Measurements from ENCODE around the gene DBH. TPM values are rescaled to one million over a fixed set of nuclear protein-coding genes. Genes with fewer than 3 reads are reported as not detected.
A peak's percentile ranks its signal among the peaks of the same experiment; 100 is the strongest.
"Not testable (repeated sequence)": the region's sequence is repeated elsewhere in the genome, so short reads cannot be mapped to it uniquely, and the experiment has no call there.

Gene DBH
- polyA plus RNA-seq, 6 donors from 2014 or later, result not detected

DNA sequence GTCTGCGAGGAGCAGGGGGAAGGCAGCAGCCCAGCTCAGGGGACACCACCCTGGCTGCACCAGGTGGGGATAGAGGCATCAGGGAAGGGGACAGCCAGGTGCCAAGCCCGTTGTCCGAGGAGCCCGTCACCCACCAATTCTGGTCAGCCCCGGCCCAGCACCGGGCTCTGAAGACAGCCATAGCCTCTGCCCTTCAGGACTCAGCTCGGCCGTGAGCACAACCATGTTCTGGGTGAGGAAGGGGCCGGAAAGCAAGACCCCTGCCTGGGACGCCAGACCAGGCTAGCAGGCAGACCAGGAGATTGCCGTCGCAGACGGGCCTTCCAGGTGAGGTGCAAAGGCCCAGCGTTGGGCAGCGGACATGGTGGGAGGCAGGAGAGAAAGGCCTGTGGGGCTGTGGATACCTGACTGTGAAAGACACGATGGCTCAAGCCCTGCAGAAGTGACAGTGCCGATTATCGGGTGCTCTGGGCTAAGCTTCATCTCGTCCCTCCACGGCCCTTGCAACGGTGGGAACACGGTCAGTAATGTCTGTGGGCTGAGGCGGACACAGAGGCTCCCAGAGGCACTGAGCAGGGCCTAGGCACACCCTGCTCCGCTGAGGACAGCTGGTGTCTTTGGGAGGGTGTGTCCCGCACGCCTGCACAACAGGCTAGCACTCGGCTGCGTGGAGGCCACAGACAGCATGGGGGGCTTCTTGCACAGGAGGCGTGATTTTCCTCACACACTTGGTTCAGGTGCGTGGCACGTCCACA, 36.5 kb downstream of the DBH start:
- ATAC-seq (ENCODE audit: low read depth in 2 of 2), result no peak
- H3K4me1 Mint-ChIP-seq, result no peaks in the 10 kb centered on the region
- DNase-seq, result no peak
- no peaks in the 10 kb centered on the region for H3K36me3 Mint-ChIP-seq
- H3K9me3 Mint-ChIP-seq, result no peaks in the 10 kb centered on the region
- peaks cover 0 to 7% (median 6%) of the 10 kb centered on the region in 3 donors for H3K27me3 Mint-ChIP-seq
- no peak overlapping the region for H3K27ac Mint-ChIP-seq
- H3K4me3 Mint-ChIP-seq, result no peak overlapping the region

DNA sequence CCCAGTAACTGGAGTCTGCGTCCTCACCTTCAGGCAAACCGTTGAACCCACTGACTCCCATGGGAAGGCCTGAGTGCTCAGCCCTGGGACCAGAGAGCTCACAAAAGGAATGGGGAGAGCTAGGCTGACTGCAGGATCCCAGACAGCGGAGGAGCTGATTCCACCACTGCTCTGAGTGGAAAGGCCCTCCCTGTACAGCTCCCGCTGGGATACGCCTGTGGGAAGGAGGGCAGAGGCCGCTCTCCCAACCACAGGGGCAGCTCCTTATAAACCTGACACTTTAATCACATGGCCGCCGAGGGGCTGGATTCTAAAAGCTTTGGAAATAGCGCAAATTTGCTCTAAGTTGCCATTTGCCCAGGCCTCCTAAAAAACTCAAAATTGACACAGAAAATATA, 37.1 kb downstream of the DBH start:
- DNase-seq, result no peak
- Mint-ChIP-seq H3K4me1 (no peaks in the 10 kb centered on the region), H3K36me3 (no peaks in the 10 kb centered on the region), H3K9me3 (no peaks in the 10 kb centered on the region), H3K27ac (no peak overlapping the region), H3K4me3 (no peak overlapping the region), H3K27me3 (peaks cover 0 to 7% (median 6%) of the 10 kb centered on the region in 3 donors)
- no peak for ATAC-seq (ENCODE audit: low read depth in 2 of 2)

DNA sequence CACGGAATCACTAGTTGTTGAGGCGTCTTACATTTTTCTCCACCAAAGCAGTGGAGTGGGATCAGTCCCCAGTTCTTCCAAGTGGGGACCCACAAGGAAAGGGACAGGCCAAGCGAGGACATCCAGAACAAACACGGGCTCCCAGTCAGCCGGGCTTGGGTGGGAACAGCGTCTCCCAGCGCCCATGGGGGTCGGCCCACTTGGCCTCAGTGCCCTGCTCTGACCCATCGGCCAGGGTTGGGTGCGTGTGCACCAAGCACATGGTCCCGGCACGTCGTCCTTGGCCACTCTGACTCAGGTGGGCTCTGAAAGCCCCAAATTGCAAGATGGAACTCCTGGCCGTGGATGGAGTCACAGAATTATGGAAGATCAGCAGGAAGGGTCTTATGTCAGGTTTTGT, 37.9 kb downstream of the DBH start:
- ATAC-seq (ENCODE audit: low read depth in 2 of 2) (no peak), DNase-seq (no peak)
- Mint-ChIP-seq H3K4me1 (no peaks in the 10 kb centered on the region), H3K27me3 (peaks cover 0 to 7% (median 6%) of the 10 kb centered on the region in 3 donors), H3K36me3 (no peaks in the 10 kb centered on the region), H3K27ac (no peak overlapping the region), H3K9me3 (no peaks in the 10 kb centered on the region), H3K4me3 (no peak overlapping the region)

DNA sequence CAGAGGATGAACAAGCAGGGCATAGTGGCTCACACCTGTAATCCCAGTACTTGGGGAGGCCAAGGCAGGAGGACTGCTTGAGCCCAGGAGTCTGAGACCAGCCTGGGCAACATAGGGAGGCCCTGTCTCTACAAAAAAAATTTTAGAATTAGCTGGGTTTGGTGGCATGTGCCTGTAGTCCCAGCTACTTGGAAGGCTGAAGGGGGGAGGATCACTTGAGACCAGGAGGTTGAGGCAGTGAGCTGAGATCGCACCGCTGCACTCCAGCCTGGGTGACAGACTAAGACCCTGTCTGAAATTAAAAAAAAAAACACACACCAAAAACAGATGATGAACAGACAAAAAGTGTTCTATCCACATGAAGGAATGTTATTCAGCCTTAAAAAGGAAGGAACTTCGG, 39.6 kb downstream of the DBH start:
- H3K27me3 Mint-ChIP-seq; H3K4me1 Mint-ChIP-seq; H3K4me3 Mint-ChIP-seq; H3K36me3 Mint-ChIP-seq; H3K9me3 Mint-ChIP-seq; ATAC-seq (ENCODE audit: low read depth in 2 of 2); DNase-seq: not testable (repeated sequence)
- peak overlapping the region in 1 of 6 donors; percentile 20 for H3K27ac Mint-ChIP-seq

DNA sequence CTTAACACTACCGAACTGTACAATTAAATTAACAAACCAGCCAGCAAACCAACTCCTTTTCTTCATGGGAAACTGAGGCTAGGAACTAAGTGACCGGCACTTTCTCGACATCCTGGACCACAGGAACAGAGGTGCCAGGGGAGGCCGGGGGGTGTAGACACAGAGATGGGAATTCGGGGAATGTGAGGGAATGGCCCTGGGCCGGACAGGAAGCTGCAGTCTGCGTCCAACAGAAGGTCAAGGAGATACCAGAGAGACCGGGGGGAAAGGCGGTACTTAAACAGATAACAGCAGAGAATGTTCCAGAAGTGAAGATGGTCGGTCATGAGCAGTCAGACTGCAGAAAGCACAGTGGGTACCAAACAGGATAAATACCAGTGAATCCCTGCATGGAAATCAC, 40.3 kb downstream of the DBH start:
- no peak overlapping the region for H3K4me3 Mint-ChIP-seq
- no peaks in the 10 kb centered on the region for H3K9me3 Mint-ChIP-seq
- DNase-seq (no peak), ATAC-seq (ENCODE audit: low read depth in 2 of 2) (no peak)
- H3K4me1 Mint-ChIP-seq, result no peaks in the 10 kb centered on the region
- peaks cover 0 to 7% (median 6%) of the 10 kb centered on the region in 3 donors for H3K27me3 Mint-ChIP-seq
- no peaks in the 10 kb centered on the region for H3K36me3 Mint-ChIP-seq
- no peak overlapping the region for H3K27ac Mint-ChIP-seq

DNA sequence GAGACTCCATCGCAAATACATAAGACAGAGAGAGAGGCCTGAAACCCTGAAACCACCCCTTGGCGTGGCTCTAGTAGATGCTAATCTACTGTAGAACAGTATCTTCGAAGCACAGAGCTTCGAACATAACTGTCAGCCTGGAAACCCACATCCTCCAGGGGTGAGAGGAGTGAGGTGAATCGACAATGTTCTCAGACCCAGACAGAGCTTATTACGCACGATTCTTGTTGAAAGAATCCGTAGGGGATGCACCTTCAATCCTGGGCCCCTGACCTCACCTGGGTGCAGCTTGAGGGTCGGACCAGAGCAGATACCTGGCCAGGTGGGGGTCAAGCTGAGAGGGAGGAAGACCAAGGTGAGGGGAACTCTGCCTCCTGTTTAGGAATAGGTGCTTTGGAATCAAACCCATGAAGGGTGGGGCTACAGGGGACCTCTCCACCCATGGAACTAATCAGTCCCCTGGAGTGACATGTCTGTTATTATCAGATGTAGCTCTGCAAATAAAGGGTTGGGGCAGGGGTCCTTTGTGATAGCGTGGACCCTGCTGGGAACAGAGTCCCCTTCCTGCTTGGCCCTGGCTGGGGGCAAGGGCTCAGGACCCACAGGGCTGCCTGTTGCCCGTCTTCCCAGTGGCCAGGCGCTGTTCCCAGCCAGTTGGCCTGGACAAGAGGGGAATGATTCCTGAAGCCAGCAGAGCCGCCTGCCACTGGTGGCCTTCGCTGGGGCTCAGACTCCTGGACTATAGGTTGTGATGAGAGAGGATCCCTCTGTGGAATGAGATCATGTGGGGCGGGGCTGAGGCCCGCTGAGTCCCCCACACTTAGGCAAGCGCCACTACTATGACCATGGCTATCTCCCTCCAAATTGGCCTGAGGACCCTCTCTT, 41.2 kb downstream of the DBH start:
- Mint-ChIP-seq H3K4me3 (no peak overlapping the region), H3K4me1 (no peaks in the 10 kb centered on the region), H3K27ac (peak overlapping the region in 2 of 6 donors; percentile 54 to 68), H3K9me3 (no peaks in the 10 kb centered on the region), H3K36me3 (no peaks in the 10 kb centered on the region), H3K27me3 (peaks cover 0 to 7% (median 6%) of the 10 kb centered on the region in 3 donors)
- ATAC-seq (ENCODE audit: low read depth in 2 of 2) (no peak), DNase-seq (no peak)

DNA sequence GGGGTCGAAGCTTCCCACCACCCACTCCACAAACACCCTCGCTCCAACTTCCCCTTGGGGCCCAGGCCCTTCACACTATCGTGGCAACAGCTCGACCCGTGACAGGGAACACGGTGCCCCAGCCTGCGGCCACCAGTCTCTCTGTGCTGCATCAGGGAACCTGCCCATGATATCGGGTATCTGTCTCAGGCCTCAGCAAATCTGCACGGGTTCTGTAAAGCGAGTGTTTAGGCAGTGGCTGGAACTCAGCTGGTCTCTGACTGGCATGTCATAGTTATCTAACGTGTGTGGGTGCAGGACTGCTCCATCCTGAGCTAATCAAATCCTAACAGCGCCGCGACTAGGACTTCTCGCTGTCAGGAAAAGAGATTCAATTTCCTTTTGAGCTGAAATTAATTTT, 42.9 kb downstream of the DBH start:
- Mint-ChIP-seq H3K27me3 (peaks cover 0 to 7% (median 6%) of the 10 kb centered on the region in 3 donors), H3K4me1 (peaks cover 0 to 9% (median 0%) of the 10 kb centered on the region in 3 donors), H3K4me3 (no peak overlapping the region)

DNA sequence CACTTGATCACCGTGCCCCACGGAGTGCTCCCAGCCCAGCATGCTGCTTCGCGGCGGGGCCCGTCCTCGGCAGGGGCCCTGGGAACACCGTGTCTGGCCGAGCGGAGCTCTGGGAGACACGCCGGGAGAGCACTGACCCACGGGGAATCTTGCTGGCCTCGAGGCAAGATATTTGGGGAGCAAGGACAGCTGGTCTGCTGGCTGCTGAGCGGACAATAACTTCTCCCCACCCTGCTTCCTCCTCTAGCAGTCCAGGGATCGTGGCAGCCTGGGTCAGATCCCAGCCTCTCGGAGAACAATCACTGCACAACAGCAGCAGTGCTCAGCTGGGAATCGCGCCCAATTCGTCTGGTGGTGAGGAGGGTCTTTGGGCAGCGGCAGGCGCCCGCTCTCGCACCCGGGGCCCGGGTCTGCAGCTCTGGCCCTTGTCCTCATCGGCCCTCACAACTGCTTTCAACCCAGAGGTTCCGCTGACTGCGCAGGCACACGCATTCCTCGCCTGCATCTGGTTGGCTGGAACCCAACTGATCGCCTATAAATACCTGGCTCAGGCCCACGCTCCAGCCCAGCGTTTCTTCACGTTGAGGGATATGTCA, 43.4 kb downstream of the DBH start:
- H3K36me3 Mint-ChIP-seq, result no peaks in the 10 kb centered on the region
- no peak for ATAC-seq (ENCODE audit: low read depth in 2 of 2)
- H3K27ac Mint-ChIP-seq, result peak overlapping the region in 1 of 6 donors; percentile 15
- no peak overlapping the region for H3K4me3 Mint-ChIP-seq
- no peak for DNase-seq
- H3K27me3 Mint-ChIP-seq, result peaks cover 0 to 6% (median 2%) of the 10 kb centered on the region in 3 donors
- H3K9me3 Mint-ChIP-seq, result no peaks in the 10 kb centered on the region
- H3K4me1 Mint-ChIP-seq, result peaks cover 0 to 9% (median 0%) of the 10 kb centered on the region in 3 donors

More for the DNA sequence above, 42.9 kb downstream of the DBH start:
- no peaks in the 10 kb centered on the region for H3K36me3 Mint-ChIP-seq
- peak overlapping the region in 1 of 6 donors; percentile 53 for H3K27ac Mint-ChIP-seq
- DNase-seq (no peak), ATAC-seq (ENCODE audit: low read depth in 2 of 2) (no peak)
- no peaks in the 10 kb centered on the region for H3K9me3 Mint-ChIP-seq

DNA sequence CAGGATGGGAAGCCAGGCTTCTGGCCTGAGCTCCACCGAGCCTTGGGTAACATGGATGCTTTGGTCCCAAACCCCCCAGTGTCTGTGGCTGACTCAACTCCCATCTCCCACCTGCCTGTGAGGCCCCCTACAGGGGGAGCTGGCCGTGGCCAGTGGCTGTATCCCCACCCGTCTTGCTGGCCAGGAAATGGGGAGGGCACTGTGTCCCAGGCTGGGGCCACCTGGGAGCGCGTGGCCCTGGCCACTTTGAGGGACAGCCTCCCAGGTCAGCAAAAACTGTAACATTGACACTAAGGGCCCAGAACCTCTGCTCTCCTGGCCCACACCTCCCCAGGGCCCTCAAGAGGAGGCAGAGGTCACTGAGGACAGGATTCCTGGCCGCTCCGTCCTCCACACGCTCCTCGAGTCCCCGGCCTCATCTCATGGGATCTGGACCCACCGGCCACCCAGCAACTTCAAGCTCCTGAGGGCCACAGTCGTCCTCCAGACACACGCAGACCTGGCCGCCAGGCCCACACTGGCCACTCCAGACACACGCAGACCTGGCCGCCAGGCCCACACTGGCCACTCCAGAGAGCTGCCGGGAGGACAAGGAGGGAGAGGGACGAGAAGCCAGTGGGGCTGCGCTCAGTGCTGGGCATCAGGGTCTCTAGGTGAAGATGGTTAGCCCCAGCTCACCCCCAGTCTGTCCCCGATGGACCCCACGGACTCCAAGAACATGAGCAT, 44.2 kb downstream of the DBH start:
- Mint-ChIP-seq H3K36me3 (no peaks in the 10 kb centered on the region), H3K27me3 (peaks cover 0 to 3% (median 0%) of the 10 kb centered on the region in 3 donors), H3K27ac (no peak overlapping the region), H3K4me1 (peaks cover 0 to 9% (median 0%) of the 10 kb centered on the region in 3 donors), H3K4me3 (no peak overlapping the region), H3K9me3 (no peaks in the 10 kb centered on the region)
- DNase-seq, result no peak
- ATAC-seq (ENCODE audit: low read depth in 2 of 2), result no peak

DNA sequence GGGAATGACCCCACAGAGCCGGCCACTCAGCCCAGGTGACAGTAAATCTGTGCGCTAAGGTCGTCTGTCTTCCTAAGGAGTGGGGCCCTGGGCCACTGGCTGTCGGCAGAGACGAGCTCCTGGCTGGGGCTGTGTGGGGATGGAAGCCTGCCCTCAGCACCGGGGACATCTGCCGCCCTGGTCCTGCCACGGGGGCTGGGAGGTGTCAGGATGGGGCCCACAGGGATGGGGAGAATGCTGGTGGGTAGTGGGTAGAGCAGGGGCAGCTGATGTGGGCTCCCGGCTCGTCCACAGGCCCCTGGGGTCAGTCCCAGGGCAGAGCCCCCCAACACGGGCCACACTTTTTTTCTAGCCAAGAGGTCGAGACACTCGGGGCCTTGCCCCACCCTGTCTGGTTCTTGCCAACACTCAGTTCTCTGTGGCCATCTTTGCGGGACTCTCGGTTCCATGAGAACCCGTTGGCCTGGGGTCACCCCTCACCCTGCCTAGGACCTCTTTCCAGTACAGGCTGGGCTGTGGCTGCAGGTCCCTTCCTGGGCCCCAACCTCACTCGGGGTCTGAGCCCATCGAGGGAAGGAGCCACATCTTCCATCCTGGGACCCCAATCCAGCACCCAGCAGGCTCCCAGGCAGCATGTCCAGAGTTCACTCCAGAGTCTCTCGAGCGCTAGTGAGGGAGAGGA, 45.0 kb downstream of the DBH start:
- no peak overlapping the region for H3K27ac Mint-ChIP-seq
- no peak overlapping the region for H3K4me3 Mint-ChIP-seq
- peaks cover 0 to under 1% (median 0%) of the 10 kb centered on the region in 3 donors for H3K27me3 Mint-ChIP-seq
- H3K4me1 Mint-ChIP-seq, result peaks cover 0 to 9% (median 0%) of the 10 kb centered on the region in 3 donors
- no peak for ATAC-seq (ENCODE audit: low read depth in 2 of 2)
- no peaks in the 10 kb centered on the region for H3K36me3 Mint-ChIP-seq
- DNase-seq, result no peak
- H3K9me3 Mint-ChIP-seq, result no peaks in the 10 kb centered on the region

DNA sequence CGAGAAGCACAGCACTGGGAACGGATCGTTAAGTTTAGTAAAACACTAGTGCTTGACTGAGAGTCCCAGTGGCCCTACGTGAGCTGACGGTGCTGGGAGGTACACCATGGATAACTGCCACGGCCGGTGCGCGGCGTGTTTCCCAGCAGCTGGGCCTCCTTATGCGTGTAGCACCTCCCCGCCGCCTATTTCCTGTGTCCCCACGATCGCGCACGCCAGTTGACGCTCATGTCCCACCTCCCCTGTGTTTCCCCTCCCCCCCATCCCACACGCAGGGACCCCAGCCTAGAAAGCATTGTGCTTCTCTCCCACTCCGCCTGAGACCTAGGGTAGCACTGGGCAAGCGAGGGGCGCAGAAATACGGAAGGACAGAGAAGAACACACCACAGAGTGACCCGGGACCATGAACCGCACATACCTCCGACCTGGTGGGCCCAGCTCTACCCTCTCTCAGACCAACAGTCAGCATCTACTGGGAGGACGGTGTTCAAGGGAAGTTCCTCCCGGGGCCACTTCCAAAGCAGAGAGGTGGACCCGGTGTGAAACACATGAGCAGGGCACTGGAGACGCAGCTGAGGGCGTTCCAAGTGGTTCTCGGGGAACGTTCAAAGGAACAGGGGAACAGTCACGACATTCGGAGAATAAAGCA, 45.6 kb downstream of the DBH start:
- peaks cover 0 to 9% (median 0%) of the 10 kb centered on the region in 3 donors for H3K4me1 Mint-ChIP-seq
- DNase-seq (no peak), ATAC-seq (ENCODE audit: low read depth in 2 of 2) (no peak)
- no peak overlapping the region for H3K4me3 Mint-ChIP-seq
- peaks cover 0 to 6% (median 0%) of the 10 kb centered on the region in 3 donors for H3K27me3 Mint-ChIP-seq
- H3K36me3 Mint-ChIP-seq, result no peaks in the 10 kb centered on the region
- no peaks in the 10 kb centered on the region for H3K9me3 Mint-ChIP-seq
- H3K27ac Mint-ChIP-seq, result no peak overlapping the region

DNA sequence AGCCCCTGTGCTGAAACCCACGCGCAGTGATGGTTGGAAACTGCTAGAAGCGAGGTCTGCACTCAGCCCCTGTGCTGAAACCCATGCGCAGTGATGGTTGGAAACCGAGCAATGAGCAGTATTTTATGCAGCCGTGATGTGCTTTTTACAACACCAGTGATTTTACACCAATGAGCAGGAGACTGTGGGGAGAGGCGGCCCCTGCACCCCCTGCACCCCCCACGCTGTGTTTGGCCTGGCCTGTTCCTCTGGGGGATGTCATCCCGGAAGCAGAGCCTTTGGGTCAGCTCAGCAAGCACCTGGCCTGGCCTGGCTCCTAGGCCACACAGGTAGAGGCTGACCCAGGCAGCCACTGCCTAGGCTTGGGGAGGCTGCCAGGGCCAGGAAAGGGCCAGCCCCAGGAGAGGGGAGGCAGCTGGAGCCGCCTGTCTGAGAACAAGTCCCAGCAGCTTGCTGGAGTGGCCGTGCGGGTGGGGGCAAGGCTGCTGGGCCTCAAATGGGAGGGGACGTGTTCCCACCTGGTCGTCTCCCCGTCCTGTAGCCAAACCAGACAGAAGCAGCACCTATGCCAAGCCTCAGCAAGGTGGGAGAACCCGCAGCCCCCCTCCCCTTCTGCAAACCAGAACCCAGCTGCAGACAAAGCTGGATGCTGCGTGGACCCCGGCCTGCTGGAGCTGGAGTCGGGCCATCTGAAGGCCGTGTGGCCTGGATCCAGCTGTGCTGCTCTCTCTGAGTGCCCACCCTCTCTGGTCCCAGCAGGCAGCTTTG, 46.8 kb downstream of the DBH start:
- no peaks in the 10 kb centered on the region for H3K9me3 Mint-ChIP-seq
- peaks cover 0 to 6% (median 0%) of the 10 kb centered on the region in 3 donors for H3K27me3 Mint-ChIP-seq
- H3K27ac Mint-ChIP-seq, result no peak overlapping the region
- no peak for DNase-seq
- H3K4me1 Mint-ChIP-seq, result peaks cover 0 to 9% (median 0%) of the 10 kb centered on the region in 3 donors
- H3K36me3 Mint-ChIP-seq, result no peaks in the 10 kb centered on the region
- ATAC-seq (ENCODE audit: low read depth in 2 of 2), result no peak
- no peak overlapping the region for H3K4me3 Mint-ChIP-seq
